Measurements from ENCODE around the gene CPNE2. TPM values are rescaled to one million over a fixed set of nuclear protein-coding genes. Genes with fewer than 3 reads are reported as not detected.

Gene CPNE2
- total and polyA plus RNA-seq, 2 of the 8 experiments (the other 6 are each of a cell fraction or from before 2014, with no cell fraction given), result 10.6 to 39.5 TPM

- TF ChIP-seq, protein P1, sequence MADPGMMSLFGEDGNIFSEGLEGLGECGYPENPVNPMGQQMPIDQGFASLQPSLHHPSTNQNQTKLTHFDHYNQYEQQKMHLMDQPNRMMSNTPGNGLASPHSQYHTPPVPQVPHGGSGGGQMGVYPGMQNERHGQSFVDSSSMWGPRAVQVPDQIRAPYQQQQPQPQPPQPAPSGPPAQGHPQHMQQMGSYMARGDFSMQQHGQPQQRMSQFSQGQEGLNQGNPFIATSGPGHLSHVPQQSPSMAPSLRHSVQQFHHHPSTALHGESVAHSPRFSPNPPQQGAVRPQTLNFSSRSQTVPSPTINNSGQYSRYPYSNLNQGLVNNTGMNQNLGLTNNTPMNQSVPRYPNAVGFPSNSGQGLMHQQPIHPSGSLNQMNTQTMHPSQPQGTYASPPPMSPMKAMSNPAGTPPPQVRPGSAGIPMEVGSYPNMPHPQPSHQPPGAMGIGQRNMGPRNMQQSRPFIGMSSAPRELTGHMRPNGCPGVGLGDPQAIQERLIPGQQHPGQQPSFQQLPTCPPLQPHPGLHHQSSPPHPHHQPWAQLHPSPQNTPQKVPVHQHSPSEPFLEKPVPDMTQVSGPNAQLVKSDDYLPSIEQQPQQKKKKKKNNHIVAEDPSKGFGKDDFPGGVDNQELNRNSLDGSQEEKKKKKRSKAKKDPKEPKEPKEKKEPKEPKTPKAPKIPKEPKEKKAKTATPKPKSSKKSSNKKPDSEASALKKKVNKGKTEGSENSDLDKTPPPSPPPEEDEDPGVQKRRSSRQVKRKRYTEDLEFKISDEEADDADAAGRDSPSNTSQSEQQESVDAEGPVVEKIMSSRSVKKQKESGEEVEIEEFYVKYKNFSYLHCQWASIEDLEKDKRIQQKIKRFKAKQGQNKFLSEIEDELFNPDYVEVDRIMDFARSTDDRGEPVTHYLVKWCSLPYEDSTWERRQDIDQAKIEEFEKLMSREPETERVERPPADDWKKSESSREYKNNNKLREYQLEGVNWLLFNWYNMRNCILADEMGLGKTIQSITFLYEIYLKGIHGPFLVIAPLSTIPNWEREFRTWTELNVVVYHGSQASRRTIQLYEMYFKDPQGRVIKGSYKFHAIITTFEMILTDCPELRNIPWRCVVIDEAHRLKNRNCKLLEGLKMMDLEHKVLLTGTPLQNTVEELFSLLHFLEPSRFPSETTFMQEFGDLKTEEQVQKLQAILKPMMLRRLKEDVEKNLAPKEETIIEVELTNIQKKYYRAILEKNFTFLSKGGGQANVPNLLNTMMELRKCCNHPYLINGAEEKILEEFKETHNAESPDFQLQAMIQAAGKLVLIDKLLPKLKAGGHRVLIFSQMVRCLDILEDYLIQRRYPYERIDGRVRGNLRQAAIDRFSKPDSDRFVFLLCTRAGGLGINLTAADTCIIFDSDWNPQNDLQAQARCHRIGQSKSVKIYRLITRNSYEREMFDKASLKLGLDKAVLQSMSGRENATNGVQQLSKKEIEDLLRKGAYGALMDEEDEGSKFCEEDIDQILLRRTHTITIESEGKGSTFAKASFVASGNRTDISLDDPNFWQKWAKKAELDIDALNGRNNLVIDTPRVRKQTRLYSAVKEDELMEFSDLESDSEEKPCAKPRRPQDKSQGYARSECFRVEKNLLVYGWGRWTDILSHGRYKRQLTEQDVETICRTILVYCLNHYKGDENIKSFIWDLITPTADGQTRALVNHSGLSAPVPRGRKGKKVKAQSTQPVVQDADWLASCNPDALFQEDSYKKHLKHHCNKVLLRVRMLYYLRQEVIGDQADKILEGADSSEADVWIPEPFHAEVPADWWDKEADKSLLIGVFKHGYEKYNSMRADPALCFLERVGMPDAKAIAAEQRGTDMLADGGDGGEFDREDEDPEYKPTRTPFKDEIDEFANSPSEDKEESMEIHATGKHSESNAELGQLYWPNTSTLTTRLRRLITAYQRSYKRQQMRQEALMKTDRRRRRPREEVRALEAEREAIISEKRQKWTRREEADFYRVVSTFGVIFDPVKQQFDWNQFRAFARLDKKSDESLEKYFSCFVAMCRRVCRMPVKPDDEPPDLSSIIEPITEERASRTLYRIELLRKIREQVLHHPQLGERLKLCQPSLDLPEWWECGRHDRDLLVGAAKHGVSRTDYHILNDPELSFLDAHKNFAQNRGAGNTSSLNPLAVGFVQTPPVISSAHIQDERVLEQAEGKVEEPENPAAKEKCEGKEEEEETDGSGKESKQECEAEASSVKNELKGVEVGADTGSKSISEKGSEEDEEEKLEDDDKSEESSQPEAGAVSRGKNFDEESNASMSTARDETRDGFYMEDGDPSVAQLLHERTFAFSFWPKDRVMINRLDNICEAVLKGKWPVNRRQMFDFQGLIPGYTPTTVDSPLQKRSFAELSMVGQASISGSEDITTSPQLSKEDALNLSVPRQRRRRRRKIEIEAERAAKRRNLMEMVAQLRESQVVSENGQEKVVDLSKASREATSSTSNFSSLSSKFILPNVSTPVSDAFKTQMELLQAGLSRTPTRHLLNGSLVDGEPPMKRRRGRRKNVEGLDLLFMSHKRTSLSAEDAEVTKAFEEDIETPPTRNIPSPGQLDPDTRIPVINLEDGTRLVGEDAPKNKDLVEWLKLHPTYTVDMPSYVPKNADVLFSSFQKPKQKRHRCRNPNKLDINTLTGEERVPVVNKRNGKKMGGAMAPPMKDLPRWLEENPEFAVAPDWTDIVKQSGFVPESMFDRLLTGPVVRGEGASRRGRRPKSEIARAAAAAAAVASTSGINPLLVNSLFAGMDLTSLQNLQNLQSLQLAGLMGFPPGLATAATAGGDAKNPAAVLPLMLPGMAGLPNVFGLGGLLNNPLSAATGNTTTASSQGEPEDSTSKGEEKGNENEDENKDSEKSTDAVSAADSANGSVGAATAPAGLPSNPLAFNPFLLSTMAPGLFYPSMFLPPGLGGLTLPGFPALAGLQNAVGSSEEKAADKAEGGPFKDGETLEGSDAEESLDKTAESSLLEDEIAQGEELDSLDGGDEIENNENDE (IDR thresholded peaks at IDR 0.05; ENCODE audit: insufficient replicate concordance, low read length), result no peak
- TF ChIP-seq RFX5 (IDR thresholded peaks at IDR 0.05; ENCODE audit: borderline replicate concordance, low read depth, low read length) (no peak), CBX8 (IDR thresholded peaks at IDR 0.05; ENCODE audit: borderline replicate concordance, low read depth, low read length) (no peak), CHD2 (IDR thresholded peaks at IDR 0.05; ENCODE audit: low read length) (no peak), SRF (IDR thresholded peaks at IDR 0.05; ENCODE audit: low read depth, low read length) (no peak), POLR2A (IDR thresholded peaks at IDR 0.05; ENCODE audit: control extremely low read depth in 1 of 2, low read depth in 2 of 2, low read length in 2 of 2) (no peak), RBBP5 (IDR thresholded peaks at IDR 0.05; ENCODE audit: borderline replicate concordance, low read depth, low read length) (no peak), MAFK (IDR thresholded peaks at IDR 0.05; ENCODE audit: low read depth, low read length) (no peak), KDM4A (IDR thresholded peaks at IDR 0.05; ENCODE audit: low read depth, low read length, severe bottlenecking) (no peak)
These were observed 103.9 kb downstream of the CPNE2 start (continued) for GRCh38 chr16:57196286-57196685.
